Adrenal gland (tissue), 5 donors: Measurements from ENCODE around the gene ARHGEF40.
A peak's percentile ranks its signal among the peaks of the same experiment; 100 is the strongest.

Experiments used
- CTCF ChIP-seq, 6 experiments: fragments of 450-650 bp in 4 of 6; fragments of 200-600 bp in 2 of 6; sonication (generic) in 1 of 6; IDR thresholded peaks; 1 replicate in 5 of 6; 2 replicates in 1 of 6; pipeline versions ENCODE4 v1.5.1 to v1.8.0; 2016 to 2021; ENCODE audit warnings: antibody characterized with exemption in 6 of 6, mild to moderate bottlenecking in 2 of 6, moderate library complexity in 1 of 6
- POLR2A ChIP-seq, 2 donors: fragments of 450-650 bp; IDR thresholded peaks; one replicate each; pipeline ENCODE4 v1.6.1; 2017; ENCODE audit warnings: antibody characterized with exemption in 2 of 2, mild to moderate bottlenecking in 2 of 2, moderate library complexity in 1 of 2
- donor health status: DM: no; HTN: no; CAD: no.

- TF ChIP-seq CTCF (IDR thresholded peaks at IDR 0.05) (no peak), POLR2A (IDR thresholded peaks at IDR 0.05) (peak in 1 of 2 donors; percentile 11)
These were observed 15.1 kb downstream of the ARHGEF40 start for GRCh38 chr14:21084998-21085853.
